Panc1 (cell line): ENCODE results near the gene TRABD2A.

Experiments
- CTCF ChIP-seq: fragments of 450-650 bp; IDR thresholded peaks from 2 replicates; pipeline ENCODE4 v1.5.1; 2017; ENCODE audit warnings: mild to moderate bottlenecking
- POLR2AphosphoS5 ChIP-seq: IDR thresholded peaks from 2 replicates; pipeline ENCODE4 v1.6.1; 2012; ENCODE audit warnings: mild to moderate bottlenecking, low read depth, low read length, moderate library complexity
- REST ChIP-seq, 2 experiments: IDR thresholded peaks; 2 replicates each; pipeline ENCODE4 v1.6.1; 2011 to 2012; ENCODE audit warnings: low read depth in 2 of 2, control low read depth in 1 of 2, low read length in 1 of 2, mild to moderate bottlenecking in 1 of 2, moderate library complexity in 1 of 2; ENCODE audit not compliant: insufficient read depth in 1 of 2
- SIN3A ChIP-seq: IDR thresholded peaks from 2 replicates; pipeline ENCODE4 v1.6.1; 2012; ENCODE audit warnings: low read depth, mild to moderate bottlenecking, low read length, moderate library complexity, borderline replicate concordance; ENCODE audit not compliant: insufficient read depth

- TF ChIP-seq CTCF: no peak
- no peak for TF ChIP-seq POLR2AphosphoS5
- TF ChIP-seq REST (IDR thresholded peaks at IDR 0.05; ENCODE audit: insufficient read depth in 1 of 2, low read depth in 2 of 2, low read length in 1 of 2): no peak
- TF ChIP-seq SIN3A: no peak
Observed at GRCh38 chr2:84906108-84906899, 25.4 kb upstream of the TRABD2A start.
